Renal cortical epithelial cell (primary cell): ENCODE data around the gene ITPR3. TPM values are rescaled to one million over a fixed set of nuclear protein-coding genes. Genes with fewer than 3 reads are reported as not detected.

ENCODE experiments used
- DNase-seq: peaks from one replicate; pipeline ENCODE4 v3.0.0-alpha.2; 2011; ENCODE audit warnings: low read depth
- total RNA-seq: library from RNA; depleted of rRNA; stranded (reverse); fragments of >200 nt; gene quantifications from 2 replicates; pipeline ENCODE4 v1.2.3, GENCODE V29; 2014

ITPR3 gene
- total RNA-seq, 1 donor from 2014 or later, result 173 TPM

GRCh38 chr6:33634946-33635345 lies 13.8 kb downstream of the ITPR3 start:
- DNase-seq, result no peak

- DNase-seq, result no peak
These were observed 15.5 kb downstream of the ITPR3 start for GRCh38 chr6:33636655-33637054.

- DNase-seq, result peak; percentile 52
These were observed 17.4 kb downstream of the ITPR3 start for GRCh38 chr6:33638556-33638955.

GRCh38 chr6:33639559-33639958 lies 18.4 kb downstream of the ITPR3 start:
- no peak for DNase-seq

GRCh38 chr6:33640361-33640760 lies 19.2 kb downstream of the ITPR3 start:
- DNase-seq, result no peak

- no peak for DNase-seq
These were observed 20.0 kb downstream of the ITPR3 start for GRCh38 chr6:33641144-33641543.

- DNase-seq, result no peak
These were observed 20.5 kb downstream of the ITPR3 start for GRCh38 chr6:33641602-33642001.

GRCh38 chr6:33642897-33643296 lies 21.8 kb downstream of the ITPR3 start:
- no peak for DNase-seq

GRCh38 chr6:33651403-33651802 lies 30.3 kb downstream of the ITPR3 start:
- DNase-seq, result no peak

- no peak for DNase-seq
These were observed 30.9 kb downstream of the ITPR3 start for GRCh38 chr6:33652002-33652401.

GRCh38 chr6:33654831-33655554 lies 33.9 kb downstream of the ITPR3 start:
- no peak for DNase-seq

GRCh38 chr6:33656844-33657243 lies 35.7 kb downstream of the ITPR3 start:
- no peak for DNase-seq

GRCh38 chr6:33658982-33659689 lies 38.0 kb downstream of the ITPR3 start:
- no peak for DNase-seq

GRCh38 chr6:33659986-33660385 lies 38.9 kb downstream of the ITPR3 start:
- no peak for DNase-seq

GRCh38 chr6:33661106-33661838 lies 40.1 kb downstream of the ITPR3 start:
- no peak for DNase-seq

GRCh38 chr6:33662318-33662717 lies 41.2 kb downstream of the ITPR3 start:
- DNase-seq, result no peak

GRCh38 chr6:33663028-33663427 lies 41.9 kb downstream of the ITPR3 start:
- no peak for DNase-seq

GRCh38 chr6:33663727-33664449 lies 42.8 kb downstream of the ITPR3 start:
- DNase-seq, result no peak

- DNase-seq, result no peak
These were observed 43.5 kb downstream of the ITPR3 start for GRCh38 chr6:33664506-33665057.

- DNase-seq, result no peak
These were observed 44.8 kb downstream of the ITPR3 start for GRCh38 chr6:33665957-33666356.

- DNase-seq, result no peak
These were observed 46.0 kb downstream of the ITPR3 start for GRCh38 chr6:33667072-33667471.

GRCh38 chr6:33667776-33668175 lies 46.7 kb downstream of the ITPR3 start:
- DNase-seq, result no peak
